T-helper 1 cell (primary cell): Measurements from ENCODE around the gene ASCL4.
A peak's percentile ranks its signal among the peaks of the same experiment; 100 is the strongest.
"Not testable (repeated sequence)": the region's sequence is repeated elsewhere in the genome, so short reads cannot be mapped to it uniquely, and the experiment has no call there.

Experiments used
- DNase-seq, 5 donors: peaks; one replicate each; pipeline ENCODE4 v3.0.0-alpha.2; 2012 to 2020
- total RNA-seq, 4 donors: gene quantifications; one replicate each; lab custom pipeline; 2026; lab: John Stamatoyannopoulos, UW

The ASCL4 gene
- 0 reads per million in 4 donors for total RNA-seq

- DNase-seq, result no peak
These were observed at the start of gene ASCL4 for GRCh38 chr12:107774349-107775029. TSS of gene ASCL4 (plus strand) at chr12:107774704. CDS start at chr12:107775219, 515 bp downstream.

GRCh38 chr12:107727327-107727726 is 47.2 kb upstream of the ASCL4 start:
- not testable (repeated sequence) for DNase-seq

GRCh38 chr12:107727742-107728141 is 46.8 kb upstream of the ASCL4 start:
- DNase-seq, result not testable (repeated sequence)

- DNase-seq, result no peak
These were observed 43.7 kb upstream of the ASCL4 start for GRCh38 chr12:107730618-107731341.

- no peak for DNase-seq
These were observed 43.1 kb upstream of the ASCL4 start for GRCh38 chr12:107731366-107731765.

- DNase-seq, result no peak
These were observed 42.1 kb upstream of the ASCL4 start for GRCh38 chr12:107732365-107732764.

GRCh38 chr12:107734139-107734538 is 40.4 kb upstream of the ASCL4 start:
- DNase-seq, result no peak

- no peak for DNase-seq
These were observed 38.7 kb upstream of the ASCL4 start for GRCh38 chr12:107735763-107736162.

GRCh38 chr12:107736914-107737313 is 37.6 kb upstream of the ASCL4 start:
- no peak for DNase-seq

GRCh38 chr12:107748472-107748871 is 26.0 kb upstream of the ASCL4 start:
- no peak for DNase-seq

- DNase-seq, result no peak
These were observed 25.4 kb upstream of the ASCL4 start for GRCh38 chr12:107749083-107749482.

- peak in 1 of 5 donors; percentile 54 for DNase-seq
These were observed 15.1 kb upstream of the ASCL4 start for GRCh38 chr12:107759410-107759809.

GRCh38 chr12:107760207-107760808 is 14.2 kb upstream of the ASCL4 start:
- peak in 3 of 5 donors; percentile 14 to 36 (median 17) for DNase-seq

GRCh38 chr12:107760809-107761501 is 13.5 kb upstream of the ASCL4 start, which contains the start of gene PRDM4:
TSS of gene PRDM4 (minus strand) at chr12:107761137. CDS start at chr12:107760515, 622 bp downstream.
- peak; percentile 78 to 94 (median 82) for DNase-seq

- no peak for DNase-seq
These were observed 13.0 kb upstream of the ASCL4 start for GRCh38 chr12:107761502-107761904.

- no peak for DNase-seq
These were observed 11.6 kb upstream of the ASCL4 start for GRCh38 chr12:107762874-107763273.

- no peak for DNase-seq
These were observed 9.9 kb upstream of the ASCL4 start for GRCh38 chr12:107764626-107765025.

GRCh38 chr12:107765316-107765715 is 9.2 kb upstream of the ASCL4 start:
- no peak for DNase-seq

GRCh38 chr12:107767466-107767865 is 7.0 kb upstream of the ASCL4 start:
- DNase-seq, result no peak

- no peak for DNase-seq
These were observed 703 bp downstream of the ASCL4 start for GRCh38 chr12:107775093-107775721.

- no peak for DNase-seq
These were observed 1.7 kb downstream of the ASCL4 start for GRCh38 chr12:107776171-107776570.

- no peak for DNase-seq
These were observed 4.0 kb downstream of the ASCL4 start for GRCh38 chr12:107778383-107779025.
